Measurements from ENCODE around the gene EFCAB3.
"Not testable (repeated sequence)": the region's sequence is repeated elsewhere in the genome, so short reads cannot be mapped to it uniquely, and the experiment has no call there.

Gene EFCAB3

GRCh38 chr17:62380253-62380652, at the start of gene EFCAB3:
Gene EFCAB3 (plus strand): TSS chr17:62380553. CDS start chr17:62382980, 2,427 bp downstream.
- DNase-seq (ENCODE audit: low read depth): no peak

GRCh38 chr17:62336527-62336926, 43.8 kb upstream of the EFCAB3 start:
- no peak for DNase-seq (ENCODE audit: low read depth)

- no peak for DNase-seq (ENCODE audit: low read depth)
These were observed 36.5 kb upstream of the EFCAB3 start for GRCh38 chr17:62343764-62344270.

GRCh38 chr17:62351176-62351575, 29.2 kb upstream of the EFCAB3 start:
- no peak for DNase-seq (ENCODE audit: low read depth)

GRCh38 chr17:62366191-62366590, 14.2 kb upstream of the EFCAB3 start:
- no peak for DNase-seq (ENCODE audit: low read depth)

GRCh38 chr17:62381561-62381960, 1.2 kb downstream of the EFCAB3 start:
- DNase-seq (ENCODE audit: low read depth): no peak

GRCh38 chr17:62388856-62389255, 8.5 kb downstream of the EFCAB3 start:
- no peak for DNase-seq (ENCODE audit: low read depth)

- DNase-seq (ENCODE audit: low read depth): no peak
These were observed 12.6 kb downstream of the EFCAB3 start for GRCh38 chr17:62392908-62393307.

GRCh38 chr17:62398891-62399290, 18.5 kb downstream of the EFCAB3 start:
- no peak for DNase-seq (ENCODE audit: low read depth)

GRCh38 chr17:62405451-62405850, 25.1 kb downstream of the EFCAB3 start:
- DNase-seq (ENCODE audit: low read depth): no peak

- DNase-seq (ENCODE audit: low read depth): not testable (repeated sequence)
These were observed 32.7 kb downstream of the EFCAB3 start for GRCh38 chr17:62413090-62413489.

- DNase-seq (ENCODE audit: low read depth): peak; percentile 87
These were observed 43.5 kb downstream of the EFCAB3 start, which contains the start of gene METTL2A for GRCh38 chr17:62423647-62424461. Gene METTL2A (plus strand): TSS chr17:62423897. CDS start chr17:62423903, 6 bp downstream.

- not testable (repeated sequence) for DNase-seq (ENCODE audit: low read depth)
These were observed 45.9 kb downstream of the EFCAB3 start for GRCh38 chr17:62426214-62426613.

- DNase-seq (ENCODE audit: low read depth): not testable (repeated sequence)
These were observed 54.9 kb downstream of the EFCAB3 start for GRCh38 chr17:62435251-62435650.

- not testable (repeated sequence) for DNase-seq (ENCODE audit: low read depth)
These were observed 60.8 kb downstream of the EFCAB3 start for GRCh38 chr17:62441181-62441580.

GRCh38 chr17:62444063-62444462, 63.7 kb downstream of the EFCAB3 start:
- no peak for DNase-seq (ENCODE audit: low read depth)

- DNase-seq (ENCODE audit: low read depth): not testable (repeated sequence)
These were observed 65.4 kb downstream of the EFCAB3 start for GRCh38 chr17:62445791-62446190.

GRCh38 chr17:62452195-62452594, 71.8 kb downstream of the EFCAB3 start:
- not testable (repeated sequence) for DNase-seq (ENCODE audit: low read depth)

- DNase-seq (ENCODE audit: low read depth): not testable (repeated sequence)
These were observed 72.7 kb downstream of the EFCAB3 start for GRCh38 chr17:62453041-62453440.

GRCh38 chr17:62453656-62454055, 73.3 kb downstream of the EFCAB3 start:
- not testable (repeated sequence) for DNase-seq (ENCODE audit: low read depth)

GRCh38 chr17:62454111-62454510, 73.8 kb downstream of the EFCAB3 start:
- not testable (repeated sequence) for DNase-seq (ENCODE audit: low read depth)

GRCh38 chr17:62456016-62456415, 75.7 kb downstream of the EFCAB3 start:
- DNase-seq (ENCODE audit: low read depth): no peak

GRCh38 chr17:62458483-62458882, 78.1 kb downstream of the EFCAB3 start:
- DNase-seq (ENCODE audit: low read depth): not testable (repeated sequence)
